GM21526 (cell line): ENCODE data around the gene MARCHF2.
"Not testable (repeated sequence)": the region's sequence is repeated elsewhere in the genome, so short reads cannot be mapped to it uniquely, and the experiment has no call there.

ENCODE experiments used
- ATAC-seq: cut with Tn5 transposase; IDR thresholded peaks from one replicate; pipeline ENCODE4 v1.9.1; 2021; ENCODE audit warnings: moderate library complexity; ENCODE audit not compliant: unreplicated experiment, low FRiP score

MARCHF2 gene, protein sequence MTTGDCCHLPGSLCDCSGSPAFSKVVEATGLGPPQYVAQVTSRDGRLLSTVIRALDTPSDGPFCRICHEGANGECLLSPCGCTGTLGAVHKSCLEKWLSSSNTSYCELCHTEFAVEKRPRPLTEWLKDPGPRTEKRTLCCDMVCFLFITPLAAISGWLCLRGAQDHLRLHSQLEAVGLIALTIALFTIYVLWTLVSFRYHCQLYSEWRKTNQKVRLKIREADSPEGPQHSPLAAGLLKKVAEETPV

GRCh38 chr19:8412783-8413628 lies at the start of gene MARCHF2:
Gene MARCHF2 (plus strand): TSS chr19:8413305. CDS start chr19:8421841, 8,536 bp downstream.
- peak; percentile 97 for ATAC-seq

DNA sequence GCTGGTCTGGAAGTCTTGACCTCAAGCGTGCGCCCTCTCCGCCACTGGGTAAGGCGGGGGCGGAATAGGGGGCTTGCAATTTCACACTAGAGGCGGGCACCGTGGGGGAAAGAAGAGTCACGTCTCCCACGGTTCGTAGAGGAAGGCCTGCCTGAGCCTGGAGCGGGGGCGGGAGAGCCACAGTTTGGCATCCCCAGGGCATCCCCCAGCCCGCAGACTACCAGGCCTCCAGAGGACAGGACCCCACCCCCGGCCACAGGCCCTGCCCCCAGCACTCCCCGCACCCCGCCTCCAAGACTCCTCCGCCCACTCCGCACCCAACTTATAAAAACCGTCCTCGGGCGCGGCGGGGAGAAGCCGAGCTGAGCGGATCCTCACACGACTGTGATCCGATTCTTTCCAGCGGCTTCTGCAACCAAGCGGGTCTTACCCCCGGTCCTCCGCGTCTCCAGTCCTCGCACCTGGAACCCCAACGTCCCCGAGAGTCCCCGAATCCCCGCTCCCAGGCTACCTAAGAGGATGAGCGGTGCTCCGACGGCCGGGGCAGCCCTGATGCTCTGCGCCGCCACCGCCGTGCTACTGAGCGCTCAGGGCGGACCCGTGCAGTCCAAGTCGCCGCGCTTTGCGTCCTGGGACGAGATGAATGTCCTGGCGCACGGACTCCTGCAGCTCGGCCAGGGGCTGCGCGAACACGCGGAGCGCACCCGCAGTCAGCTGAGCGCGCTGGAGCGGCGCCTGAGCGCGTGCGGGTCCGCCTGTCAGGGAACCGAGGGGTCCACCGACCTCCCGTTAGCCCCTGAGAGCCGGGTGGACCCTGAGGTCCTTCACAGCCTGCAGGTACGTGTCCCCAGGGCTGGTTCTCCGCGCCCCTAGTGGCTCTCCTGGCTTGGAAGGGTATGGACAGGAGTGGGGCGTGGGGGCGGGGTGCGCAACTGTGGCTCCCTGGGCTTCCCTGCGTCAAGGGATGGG lies 49.0 kb upstream of the MARCHF2 start, which contains the start of gene ANGPTL4:
Gene ANGPTL4 (plus strand): TSS at position 353 of the 969 bp plus-strand sequence. CDS start 167 bp downstream, at position 520.
- ATAC-seq, result no peak

DNA sequence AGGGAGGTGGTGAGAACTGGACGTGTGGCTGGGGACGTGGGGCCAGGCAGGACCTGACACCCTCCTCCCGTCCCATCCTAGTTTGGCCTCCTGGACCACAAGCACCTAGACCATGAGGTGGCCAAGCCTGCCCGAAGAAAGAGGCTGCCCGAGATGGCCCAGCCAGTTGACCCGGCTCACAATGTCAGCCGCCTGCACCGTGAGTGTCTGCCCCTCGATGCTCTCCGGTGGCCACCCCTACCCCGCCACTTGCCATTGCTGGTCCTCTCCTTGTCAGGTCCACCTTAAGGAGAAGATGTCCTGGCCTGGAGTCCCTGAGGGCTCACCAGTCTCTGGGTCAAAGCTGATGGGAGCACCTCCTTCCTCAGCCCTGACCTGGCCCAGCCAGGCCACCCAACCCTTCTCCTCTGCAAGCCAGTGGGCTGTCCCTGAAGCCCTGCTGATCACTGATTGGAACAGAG lies 47.0 kb upstream of the MARCHF2 start:
- no peak for ATAC-seq

DNA sequence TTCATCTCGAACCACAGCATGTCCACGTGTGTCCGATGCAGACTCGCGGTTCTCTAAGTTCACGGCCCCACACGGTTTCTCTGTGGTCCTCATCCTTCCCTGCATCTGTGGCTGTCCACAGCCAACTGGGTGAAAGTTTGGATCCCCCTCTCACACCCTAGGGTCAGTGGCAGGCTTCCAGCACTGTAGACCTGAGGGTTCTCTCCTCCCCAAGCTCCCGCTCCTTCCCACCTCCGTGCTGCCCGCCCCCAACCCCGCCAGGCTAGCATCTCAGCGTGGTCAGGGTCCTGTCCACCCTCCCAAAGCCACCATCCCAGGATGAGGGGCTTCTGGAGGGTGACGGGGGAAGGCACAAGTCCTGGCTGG lies 46.2 kb upstream of the MARCHF2 start:
- ATAC-seq, result no peak

- no peak for ATAC-seq
Measured at GRCh38 chr19:8367327-8368001, 45.6 kb upstream of the MARCHF2 start.

GRCh38 chr19:8370176-8371010 lies 42.7 kb upstream of the MARCHF2 start:
- no peak for ATAC-seq

DNA sequence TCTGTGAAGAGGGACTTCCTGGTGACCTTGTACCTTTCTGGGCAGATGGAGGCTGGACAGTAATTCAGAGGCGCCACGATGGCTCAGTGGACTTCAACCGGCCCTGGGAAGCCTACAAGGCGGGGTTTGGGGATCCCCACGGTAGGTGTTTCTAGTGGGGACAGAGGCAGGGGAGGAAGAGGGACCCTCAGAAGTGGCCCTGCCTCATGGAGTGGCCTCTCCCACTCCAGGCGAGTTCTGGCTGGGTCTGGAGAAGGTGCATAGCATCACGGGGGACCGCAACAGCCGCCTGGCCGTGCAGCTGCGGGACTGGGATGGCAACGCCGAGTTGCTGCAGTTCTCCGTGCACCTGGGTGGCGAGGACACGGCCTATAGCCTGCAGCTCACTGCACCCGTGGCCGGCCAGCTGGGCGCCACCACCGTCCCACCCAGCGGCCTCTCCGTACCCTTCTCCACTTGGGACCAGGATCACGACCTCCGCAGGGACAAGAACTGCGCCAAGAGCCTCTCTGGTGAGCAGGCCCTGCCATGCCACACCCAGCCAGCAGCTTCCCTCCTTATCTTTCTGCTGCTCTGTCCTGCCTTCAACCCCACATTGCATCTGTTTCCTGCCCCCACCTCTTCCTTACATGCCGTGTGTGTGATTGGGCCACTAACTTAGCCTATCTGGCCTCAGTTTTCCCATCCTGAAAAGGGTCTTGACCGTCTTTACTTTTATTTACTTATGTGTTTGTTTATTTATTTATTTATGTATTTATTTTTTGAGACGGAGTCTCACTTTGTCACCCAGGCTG lies 41.9 kb upstream of the MARCHF2 start:
- ATAC-seq, result no peak

DNA sequence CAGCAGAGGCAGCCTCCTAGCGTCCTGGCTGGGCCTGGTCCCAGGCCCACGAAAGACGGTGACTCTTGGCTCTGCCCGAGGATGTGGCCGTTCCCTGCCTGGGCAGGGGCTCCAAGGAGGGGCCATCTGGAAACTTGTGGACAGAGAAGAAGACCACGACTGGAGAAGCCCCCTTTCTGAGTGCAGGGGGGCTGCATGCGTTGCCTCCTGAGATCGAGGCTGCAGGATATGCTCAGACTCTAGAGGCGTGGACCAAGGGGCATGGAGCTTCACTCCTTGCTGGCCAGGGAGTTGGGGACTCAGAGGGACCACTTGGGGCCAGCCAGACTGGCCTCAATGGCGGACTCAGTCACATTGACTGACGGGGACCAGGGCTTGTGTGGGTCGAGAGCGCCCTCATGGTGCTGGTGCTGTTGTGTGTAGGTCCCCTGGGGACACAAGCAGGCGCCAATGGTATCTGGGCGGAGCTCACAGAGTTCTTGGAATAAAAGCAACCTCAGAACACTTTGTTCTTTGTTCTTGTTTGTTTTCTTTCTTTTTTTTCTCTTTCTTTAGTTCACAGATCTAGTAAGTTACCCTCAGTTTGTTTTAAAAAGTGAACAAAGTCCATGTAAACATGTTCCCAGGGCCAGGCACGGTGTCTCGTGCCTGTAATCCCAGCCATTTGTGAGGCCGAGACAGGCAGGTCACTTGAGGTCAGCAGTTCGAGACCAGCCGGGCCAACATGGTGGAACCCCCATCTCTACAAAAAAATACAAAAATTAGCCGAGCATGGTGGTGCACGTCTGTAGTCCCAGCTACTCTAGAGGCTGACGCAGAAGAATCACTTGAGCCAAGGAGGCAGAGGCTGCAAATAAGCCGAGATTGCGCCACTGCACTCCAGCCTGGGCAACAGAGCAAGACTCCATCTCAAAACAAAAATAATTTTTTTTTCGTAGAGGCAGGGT lies 39.0 kb upstream of the MARCHF2 start:
- ATAC-seq, result no peak

- not testable (repeated sequence) for ATAC-seq
Measured at GRCh38 chr19:8375766-8376165, 37.3 kb upstream of the MARCHF2 start.

DNA sequence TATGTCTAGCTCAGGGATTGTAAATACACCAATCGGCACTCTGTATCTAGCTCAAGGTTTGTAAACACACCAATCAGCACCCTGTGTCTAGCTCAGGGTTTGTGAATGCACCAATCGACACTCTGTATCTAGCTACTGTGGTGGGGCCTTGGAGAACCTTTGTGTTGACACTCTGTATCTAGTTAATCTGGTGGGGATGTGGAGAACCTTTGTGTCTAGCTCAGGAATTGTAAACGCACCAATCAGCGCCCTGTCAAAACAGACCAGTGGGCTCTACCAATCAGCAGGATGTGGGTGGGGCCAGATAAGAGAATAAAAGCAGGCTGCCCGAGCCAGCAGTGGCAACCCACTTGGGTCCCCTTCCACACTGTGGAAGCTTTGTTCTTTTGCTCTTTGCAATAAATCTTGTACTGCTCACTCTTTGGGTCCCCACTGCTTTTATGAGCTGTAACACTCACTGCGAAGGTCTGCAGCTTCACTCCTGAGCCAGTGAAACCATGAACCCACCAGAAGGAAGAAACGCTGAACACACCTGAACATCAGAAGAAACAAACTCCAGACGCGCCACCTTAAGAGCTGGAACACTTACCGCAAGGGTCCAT lies 36.6 kb upstream of the MARCHF2 start:
- ATAC-seq, result not testable (repeated sequence)

- no peak for ATAC-seq
Measured at GRCh38 chr19:8377598-8377997, 35.5 kb upstream of the MARCHF2 start.

GRCh38 chr19:8379156-8379891 lies 33.8 kb upstream of the MARCHF2 start:
- ATAC-seq, result not testable (repeated sequence)

GRCh38 chr19:8384569-8384968 lies 28.5 kb upstream of the MARCHF2 start:
- ATAC-seq, result not testable (repeated sequence)

GRCh38 chr19:8385103-8385502 lies 28.0 kb upstream of the MARCHF2 start:
- not testable (repeated sequence) for ATAC-seq

- ATAC-seq, result not testable (repeated sequence)
Measured at GRCh38 chr19:8385566-8385965, 27.5 kb upstream of the MARCHF2 start.

DNA sequence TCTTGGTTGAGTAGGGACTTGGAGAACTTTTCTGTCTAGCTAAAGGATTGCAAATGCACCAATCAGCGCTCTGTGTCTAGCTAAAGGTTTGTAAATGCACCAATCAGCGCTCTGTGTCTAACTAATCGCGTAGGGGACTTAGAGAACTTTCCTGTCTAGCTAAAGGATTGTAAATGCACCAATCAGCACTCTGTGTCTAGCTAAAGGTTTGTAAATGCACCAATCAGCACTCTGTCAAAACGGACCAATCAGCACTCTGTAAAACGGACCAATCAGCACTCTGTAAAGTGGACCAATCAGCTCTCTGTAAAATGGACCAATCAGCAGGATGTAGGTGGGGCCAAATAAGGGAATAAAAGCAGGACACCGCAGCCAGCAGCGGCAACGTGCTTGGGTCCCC lies 26.7 kb upstream of the MARCHF2 start:
- ATAC-seq, result not testable (repeated sequence)
